Right atrium auricular region (tissue), 2 donors: Measurements from ENCODE around the gene SGCD. TPM values are rescaled to one million over a fixed set of nuclear protein-coding genes. Genes with fewer than 3 reads are reported as not detected.

ENCODE experiments used
- DNase-seq: peaks from one replicate; pipeline ENCODE4 v3.0.0-alpha.2; 2019; ENCODE audit warnings: low spot score
- H3K27ac ChIP-seq, 2 donors: fragments of 200-600 bp; sonication (generic); 1 replicate in 1 of 2; 2 replicates in 1 of 2; pipeline ENCODE4 v1.5.1; 2016 to 2019
- H3K27me3 ChIP-seq, 2 donors: fragments of 200-600 bp; sonication (generic); one replicate each; pipeline versions ENCODE4 v1.5.1 to v1.6.0; 2017 to 2019
- H3K36me3 ChIP-seq: fragments of 200-600 bp; sonication (generic); one replicate; pipeline ENCODE4 v1.5.1; 2016
- H3K4me1 ChIP-seq, 2 donors: fragments of 200-600 bp; sonication (generic); one replicate each; pipeline versions ENCODE4 v1.5.1 to v1.6.0; 2017 to 2019
- H3K4me3 ChIP-seq, 2 donors: fragments of 200-600 bp; sonication (generic); 1 replicate in 1 of 2; 2 replicates in 1 of 2; pipeline ENCODE4 v1.5.1; 2017 to 2019; ENCODE audit warnings: mild to moderate bottlenecking in 1 of 2, moderate library complexity in 1 of 2
- H3K9me3 ChIP-seq, 2 donors: fragments of 200-600 bp; sonication (generic); one replicate each; pipeline ENCODE4 v1.5.1; 2019
- CTCF ChIP-seq, 2 donors: fragments of 200-600 bp; sonication (generic); IDR thresholded peaks; one replicate each; pipeline ENCODE4 v1.5.1; 2019; ENCODE audit warnings: antibody characterized with exemption in 2 of 2
- total RNA-seq, 2 donors: library from RNA; depleted of rRNA; stranded (reverse); fragments of >200 nt; gene quantifications; one replicate each; pipeline ENCODE4 v1.1.0, GENCODE V29; 2016

SGCD gene
- total RNA-seq: 10 to 100 TPM; 56.2 to 85.1 TPM

- peaks cover 0 to 21% of the 10 kb centered on the region in 2 donors for H3K4me1 ChIP-seq
- peaks cover 10% of the 10 kb centered on the region for H3K36me3 ChIP-seq
- no peaks in the 10 kb centered on the region for H3K9me3 ChIP-seq
- H3K27me3 ChIP-seq: no peaks in the 10 kb centered on the region
- peak within 1 kb of the TSS; percentile 71 to 85 for H3K27ac ChIP-seq
- DNase-seq: peak; percentile 85
- peak within 1 kb of the TSS; percentile 48 to 55 for H3K4me3 ChIP-seq
- TF ChIP-seq CTCF (IDR thresholded peaks at IDR 0.05): peak in 1 of 2 donors; percentile 21
These were observed at the start of gene SGCD for GRCh38 chr5:156326718-156327259. Gene SGCD (plus strand): TSS chr5:156327164.

- TF ChIP-seq CTCF (IDR thresholded peaks at IDR 0.05): no peak
- peaks cover 0 to 16% of the 10 kb centered on the region in 2 donors for H3K4me1 ChIP-seq
- no peak for DNase-seq
- H3K27me3 ChIP-seq: no peaks in the 10 kb centered on the region
- H3K36me3 ChIP-seq: no peaks in the 10 kb centered on the region
- H3K27ac ChIP-seq: no peak overlapping the region
- H3K9me3 ChIP-seq: no peaks in the 10 kb centered on the region
- no peak overlapping the region for H3K4me3 ChIP-seq
These were observed 49.7 kb upstream of the SGCD start for GRCh38 chr5:156277290-156277689.

- TF ChIP-seq CTCF (IDR thresholded peaks at IDR 0.05): no peak
- DNase-seq: no peak
These were observed 31.5 kb upstream of the SGCD start for GRCh38 chr5:156295431-156295830.

GRCh38 chr5:156310115-156310514, 16.8 kb upstream of the SGCD start:
- Histone ChIP-seq H3K36me3 (no peaks in the 10 kb centered on the region), H3K4me3 (no peak overlapping the region), H3K27me3 (no peaks in the 10 kb centered on the region), H3K9me3 (no peaks in the 10 kb centered on the region), H3K4me1 (no peaks in the 10 kb centered on the region), H3K27ac (no peak overlapping the region)
- no peak for TF ChIP-seq CTCF (IDR thresholded peaks at IDR 0.05)
- DNase-seq: no peak

More at GRCh38 chr5:156295431-156295830, 31.5 kb upstream of the SGCD start:
- no peaks in the 10 kb centered on the region for H3K4me1 ChIP-seq
- H3K9me3 ChIP-seq: no peaks in the 10 kb centered on the region
- H3K4me3 ChIP-seq: no peak overlapping the region
- no peaks in the 10 kb centered on the region for H3K27me3 ChIP-seq
- no peaks in the 10 kb centered on the region for H3K36me3 ChIP-seq
- H3K27ac ChIP-seq: no peak overlapping the region

- Histone ChIP-seq H3K9me3 (no peaks in the 10 kb centered on the region), H3K36me3 (no peaks in the 10 kb centered on the region), H3K27me3 (no peaks in the 10 kb centered on the region), H3K4me1 (no peaks in the 10 kb centered on the region), H3K27ac (no peak overlapping the region), H3K4me3 (no peak overlapping the region)
- no peak for DNase-seq
- no peak for TF ChIP-seq CTCF (IDR thresholded peaks at IDR 0.05)
These were observed 13.9 kb upstream of the SGCD start for GRCh38 chr5:156312897-156313694.
